T-helper 1 cell treated with Interleukin-12 subunit alpha and Interleukin-12 subunit beta and Interleukin-4 antibody, amounts not matched to agents 30 ng/mL and 1 ng/mL, for 36 hours (primary cell): ENCODE measurements around the gene CRYGN. TPM values are rescaled to one million over a fixed set of nuclear protein-coding genes. Genes with fewer than 3 reads are reported as not detected.

Experiments
- intact Hi-C: fragments of 100-400 bp; cut with micrococcal nuclease; formaldehyde crosslinking; loops from one replicate; pipeline ENCODE4 v1.15.1; 2024
- total RNA-seq: library from RNA; stranded (reverse); gene quantifications from 2 replicates; pipeline ENCODE4 v1.2.3, GENCODE V29; 2022

CRYGN gene
- total RNA-seq, 1 donor from 2014 or later = not detected

GRCh38 chr7:151460474-151460855 lies 20.5 kb upstream of the CRYGN start:
- intact Hi-C loops = no loop called here

- intact Hi-C loops = no loop called here
These were observed 20.0 kb upstream of the CRYGN start for GRCh38 chr7:151459726-151460473.

- intact Hi-C loops = no loop called here
These were observed 17.6 kb upstream of the CRYGN start for GRCh38 chr7:151457534-151457933.

GRCh38 chr7:151456782-151457181 lies 16.8 kb upstream of the CRYGN start:
- intact Hi-C loops = no loop called here

GRCh38 chr7:151456276-151456675 lies 16.3 kb upstream of the CRYGN start:
- intact Hi-C loops = no loop called here

GRCh38 chr7:151455690-151456089 lies 15.7 kb upstream of the CRYGN start:
- intact Hi-C loops = no loop called here

- intact Hi-C loops = no loop called here
These were observed 15.1 kb upstream of the CRYGN start for GRCh38 chr7:151454932-151455530.

GRCh38 chr7:151454305-151454704 lies 14.4 kb upstream of the CRYGN start:
- intact Hi-C loops = no loop called here

GRCh38 chr7:151453326-151453791 lies 13.4 kb upstream of the CRYGN start:
- intact Hi-C loops = no loop called here

- intact Hi-C loops = no loop called here
These were observed 12.9 kb upstream of the CRYGN start for GRCh38 chr7:151452680-151453325.

GRCh38 chr7:151451626-151452571 lies 12.0 kb upstream of the CRYGN start:
- intact Hi-C loops = no loop called here

GRCh38 chr7:151451156-151451555 lies 11.2 kb upstream of the CRYGN start:
- intact Hi-C loops = no loop called here

GRCh38 chr7:151449990-151450389 lies 10.0 kb upstream of the CRYGN start:
- intact Hi-C loops = loop anchor here (2.0 kb wide), 3 partner anchors 41 to 205 kb away; partner anchors contain the start of gene RHEB

- intact Hi-C loops = loop anchor here (1.0 to 2.0 kb wide), 10 partner anchors 15 to 311 kb away; partner anchors contain the start of gene RHEB
These were observed 8.6 kb upstream of the CRYGN start for GRCh38 chr7:151448261-151449252.

GRCh38 chr7:151447901-151448260 lies 7.9 kb upstream of the CRYGN start:
- intact Hi-C loops = loop anchor here (1.0 to 2.0 kb wide), 10 partner anchors 15 to 311 kb away; partner anchors contain the start of gene RHEB

GRCh38 chr7:151447312-151447711 lies 7.4 kb upstream of the CRYGN start:
- intact Hi-C loops = no loop called here

- intact Hi-C loops = no loop called here
These were observed 6.5 kb upstream of the CRYGN start for GRCh38 chr7:151446412-151446811.

- intact Hi-C loops = no loop called here
These were observed 4.7 kb upstream of the CRYGN start for GRCh38 chr7:151444632-151445031.

GRCh38 chr7:151442776-151443496 lies 3.0 kb upstream of the CRYGN start:
- intact Hi-C loops = no loop called here
